AG04450 (cell line): ENCODE results near the gene KRT26. TPM values are rescaled to one million over a fixed set of nuclear protein-coding genes. Genes with fewer than 3 reads are reported as not detected.

Source experiments
- CTCF ChIA-PET: fragments of 300-600, 350-600 bp; formaldehyde crosslinking; extraction: SDS; loops from one replicate; lab custom pipeline; 2022; ENCODE audit warnings: antibody characterized with exemption, inconsistent platforms; lab: Charles Lee
- POLR2A ChIA-PET: fragments of 350-600 bp; formaldehyde crosslinking; extraction: SDS; loops from one replicate; lab custom pipeline; 2021; ENCODE audit warnings: antibody characterized with exemption, inconsistent platforms; lab: Yijun Ruan, JAX
- DNase-seq: peaks from one replicate; pipeline ENCODE4 v3.0.0-alpha.2; 2011; ENCODE audit warnings: low read depth, low spot score
- H3K27ac ChIP-seq: one replicate; pipeline ENCODE4 v1.5.1; 2012; ENCODE audit warnings: low read depth, low read length, control low read depth
- H3K27me3 ChIP-seq: one replicate; pipeline ENCODE4 v1.6.0; 2012; ENCODE audit warnings: low read length; ENCODE audit not compliant: control insufficient read depth, insufficient read depth
- H3K4me3 ChIP-seq: 2 replicates; pipeline ENCODE4 v1.5.1; 2011; ENCODE audit warnings: mild to moderate bottlenecking, low read depth, low read length, control low read depth
- H3K9me3 ChIP-seq: 2 replicates; pipeline ENCODE4 v1.5.1; 2012; ENCODE audit warnings: low read length; ENCODE audit not compliant: control insufficient read depth, insufficient read depth
- polyA plus RNA-seq: library from polyadenylated mRNA; depleted of rRNA; stranded (reverse); fragments of >200 nt; gene quantifications from 2 replicates; pipeline ENCODE4 v1.2.3, GENCODE V29; 2011; rRNA removed
- TF ChIP-seq, protein P1 (sequence below): IDR thresholded peaks from 2 replicates; pipeline ENCODE4 v1.5.1; 2011; ENCODE audit warnings: low read depth, low read length, control low read depth, inconsistent platforms

Gene KRT26
- polyA plus RNA-seq, 1 experiment: not detected

GRCh38 chr17:40718930-40719329, 53.1 kb downstream of the KRT26 start:
- no peak for DNase-seq
- H3K9me3 ChIP-seq: no peaks in the 10 kb centered on the region
- ChIA-PET CTCF (interaction anchor here (0.7 kb wide), 1 partner anchor 15 kb away, joined by 3 read pairs; no protein-coding TSS in a partner anchor), POLR2A (no interaction called here)
- H3K27ac ChIP-seq: no peak overlapping the region
- no peak overlapping the region for H3K4me3 ChIP-seq
- H3K27me3 ChIP-seq: peaks cover 20% of the 10 kb centered on the region
- TF ChIP-seq, protein P1, sequence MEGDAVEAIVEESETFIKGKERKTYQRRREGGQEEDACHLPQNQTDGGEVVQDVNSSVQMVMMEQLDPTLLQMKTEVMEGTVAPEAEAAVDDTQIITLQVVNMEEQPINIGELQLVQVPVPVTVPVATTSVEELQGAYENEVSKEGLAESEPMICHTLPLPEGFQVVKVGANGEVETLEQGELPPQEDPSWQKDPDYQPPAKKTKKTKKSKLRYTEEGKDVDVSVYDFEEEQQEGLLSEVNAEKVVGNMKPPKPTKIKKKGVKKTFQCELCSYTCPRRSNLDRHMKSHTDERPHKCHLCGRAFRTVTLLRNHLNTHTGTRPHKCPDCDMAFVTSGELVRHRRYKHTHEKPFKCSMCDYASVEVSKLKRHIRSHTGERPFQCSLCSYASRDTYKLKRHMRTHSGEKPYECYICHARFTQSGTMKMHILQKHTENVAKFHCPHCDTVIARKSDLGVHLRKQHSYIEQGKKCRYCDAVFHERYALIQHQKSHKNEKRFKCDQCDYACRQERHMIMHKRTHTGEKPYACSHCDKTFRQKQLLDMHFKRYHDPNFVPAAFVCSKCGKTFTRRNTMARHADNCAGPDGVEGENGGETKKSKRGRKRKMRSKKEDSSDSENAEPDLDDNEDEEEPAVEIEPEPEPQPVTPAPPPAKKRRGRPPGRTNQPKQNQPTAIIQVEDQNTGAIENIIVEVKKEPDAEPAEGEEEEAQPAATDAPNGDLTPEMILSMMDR: no peak

DNA sequence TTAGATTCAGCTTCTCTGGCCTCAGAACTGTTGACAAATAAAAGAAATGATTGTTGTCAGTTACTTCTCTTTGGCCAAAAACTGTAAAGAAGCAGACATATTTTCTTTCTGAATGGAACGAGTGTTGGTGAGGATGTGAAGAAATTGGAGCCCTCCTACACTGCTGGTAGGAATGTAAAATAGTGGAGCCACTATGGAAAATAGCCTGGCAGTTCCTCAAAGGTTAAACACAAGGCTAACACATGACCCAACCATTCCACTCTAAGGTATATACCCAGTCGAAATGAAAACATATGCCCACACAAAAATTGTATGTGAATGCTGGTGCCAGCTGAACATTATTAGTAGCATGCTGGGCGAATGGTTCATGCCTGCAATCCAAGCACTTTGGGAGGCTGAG, 54.2 kb downstream of the KRT26 start:
- Histone ChIP-seq H3K4me3 (no peak overlapping the region), H3K9me3 (no peaks in the 10 kb centered on the region), H3K27me3 (peaks cover 23% of the 10 kb centered on the region), H3K27ac (no peak overlapping the region)
- ChIA-PET CTCF (no interaction called here), POLR2A (no interaction called here)
- TF ChIP-seq, protein P1: no peak
- no peak for DNase-seq

Other genes with a start within 250 kb of the KRT26 start
- 0.12 and 0.22 TPM in 2 replicates for gene CCR7, start 206.7 kb downstream of the KRT26 start, polyA plus RNA-seq
- gene SMARCE1, start 124.4 kb downstream of the KRT26 start, polyA plus RNA-seq: 93.3 and 111 TPM in 2 replicates
- gene KRT222, start 107.0 kb downstream of the KRT26 start, polyA plus RNA-seq: not detected in 2 replicates
- not detected in 2 replicates for gene KRT24, start 68.4 kb downstream of the KRT26 start, polyA plus RNA-seq
- not detected in 2 replicates for gene KRT25, start 16.9 kb downstream of the KRT26 start, polyA plus RNA-seq
- gene KRT27, start 10.3 kb upstream of the KRT26 start, polyA plus RNA-seq: not detected in 2 replicates
- gene KRT28, start 27.8 kb upstream of the KRT26 start, polyA plus RNA-seq: not detected in 2 replicates
- 35.4 and 35.8 TPM in 2 replicates for gene KRT10, start 50.4 kb upstream of the KRT26 start, polyA plus RNA-seq
- gene KRT12, start 95.0 kb upstream of the KRT26 start, polyA plus RNA-seq: not detected in 2 replicates
- not detected in 2 replicates for gene KRT20, start 113.0 kb upstream of the KRT26 start, polyA plus RNA-seq
- gene KRT23, start 165.4 kb upstream of the KRT26 start, polyA plus RNA-seq: 0.06 TPM in 1 of 2 replicates, not detected in the other
- gene KRT39, start 194.7 kb upstream of the KRT26 start, polyA plus RNA-seq: 0.11 TPM in 1 of 2 replicates, not detected in the other
- not detected in 2 replicates for gene KRT40, start 212.1 kb upstream of the KRT26 start, polyA plus RNA-seq
- not detected in 2 replicates for gene KRTAP3-3, start 222.0 kb upstream of the KRT26 start, polyA plus RNA-seq
- not detected in 2 replicates for gene KRTAP3-2, start 227.7 kb upstream of the KRT26 start, polyA plus RNA-seq
- not detected in 2 replicates for gene KRTAP3-1, start 236.9 kb upstream of the KRT26 start, polyA plus RNA-seq